Measurements from ENCODE around the gene SEC16A.
A peak's percentile ranks its signal among the peaks of the same experiment; 100 is the strongest.
"Not testable (repeated sequence)": the region's sequence is repeated elsewhere in the genome, so short reads cannot be mapped to it uniquely, and the experiment has no call there.

The SEC16A gene

DNA sequence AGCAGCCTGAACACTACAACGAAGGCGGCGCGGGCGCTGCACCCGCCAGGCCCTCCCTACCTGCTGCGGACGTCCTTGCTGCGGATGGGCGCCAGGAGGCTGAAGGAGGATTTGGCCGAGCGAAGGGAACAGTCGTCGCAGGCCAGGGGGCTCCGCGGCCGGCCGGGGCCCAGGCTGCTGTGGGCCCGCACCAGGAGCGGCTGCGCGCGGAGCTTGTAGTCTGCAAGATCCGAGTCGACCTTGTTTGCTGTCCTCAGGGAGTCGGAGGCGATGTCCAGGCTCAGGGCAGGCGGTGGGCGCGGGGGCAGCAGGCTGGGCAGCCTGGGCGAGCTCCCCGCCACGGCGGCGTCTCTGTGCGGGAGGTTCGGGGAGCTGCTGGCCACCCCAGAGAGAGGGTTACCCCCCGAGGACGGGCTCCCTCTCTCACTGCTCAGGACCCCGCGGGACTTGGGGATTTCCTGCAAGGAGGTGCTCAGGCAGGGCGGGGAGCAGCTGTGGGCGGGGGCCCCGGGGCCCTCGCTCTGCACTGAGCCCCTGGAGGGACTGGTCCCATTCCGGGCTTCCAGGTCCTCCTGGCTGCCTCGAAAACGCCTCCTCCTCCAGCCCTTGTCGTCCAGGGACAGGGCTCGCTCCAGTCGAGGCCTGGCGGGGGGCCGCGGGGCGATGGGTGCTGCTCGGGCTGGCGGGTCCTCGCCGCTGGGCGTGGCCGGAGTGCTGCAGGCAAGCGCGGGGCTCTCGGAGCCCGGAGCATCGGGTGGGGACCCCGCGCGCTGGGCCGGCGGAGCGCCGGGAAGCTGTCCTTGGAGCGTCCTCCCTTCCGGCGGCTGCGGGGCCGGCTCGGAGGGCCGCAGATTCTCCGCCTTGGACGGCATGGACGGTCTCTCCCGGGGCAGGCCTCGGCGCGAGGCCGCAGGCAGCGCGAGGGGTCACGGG, 44.0 kb downstream of the SEC16A start:
- DNase-seq (ENCODE audit: low read depth in 2 of 2) = peak; percentile 27 to 33

DNA sequence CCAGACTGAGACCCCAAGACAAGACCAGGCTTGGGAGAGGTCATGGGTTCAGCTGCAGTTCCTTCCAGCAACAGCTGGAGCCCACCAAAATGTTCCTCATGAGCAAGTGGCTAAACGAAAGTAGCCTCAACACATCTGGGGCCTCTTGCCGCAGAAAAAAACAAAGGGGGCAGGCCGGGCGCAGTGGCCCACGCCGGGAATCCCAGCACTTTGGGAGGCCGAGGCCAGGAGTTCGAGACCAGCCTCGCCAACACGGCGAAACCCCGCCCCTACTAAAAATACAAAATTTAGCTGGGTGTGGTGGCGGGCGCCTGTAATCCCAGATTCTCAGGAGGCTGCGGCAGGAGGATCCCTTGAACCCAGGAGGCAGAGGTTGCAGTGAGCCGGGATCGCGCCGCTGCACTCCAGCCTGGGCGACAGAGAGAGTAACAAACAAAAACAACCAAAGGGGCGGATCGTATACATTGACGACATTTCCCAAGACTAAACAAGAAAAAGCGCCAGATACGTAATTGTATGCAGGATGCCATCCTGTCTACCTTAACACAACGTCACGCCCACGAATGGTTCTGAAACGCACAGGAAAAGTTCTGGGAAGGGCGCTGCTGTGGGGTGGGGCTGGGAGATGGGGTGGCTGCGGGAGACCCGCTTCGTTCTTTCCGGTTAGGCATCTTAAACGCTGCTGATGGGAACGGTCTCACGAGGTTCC, 44.8 kb downstream of the SEC16A start:
- DNase-seq (ENCODE audit: low read depth in 2 of 2) = no peak

DNA sequence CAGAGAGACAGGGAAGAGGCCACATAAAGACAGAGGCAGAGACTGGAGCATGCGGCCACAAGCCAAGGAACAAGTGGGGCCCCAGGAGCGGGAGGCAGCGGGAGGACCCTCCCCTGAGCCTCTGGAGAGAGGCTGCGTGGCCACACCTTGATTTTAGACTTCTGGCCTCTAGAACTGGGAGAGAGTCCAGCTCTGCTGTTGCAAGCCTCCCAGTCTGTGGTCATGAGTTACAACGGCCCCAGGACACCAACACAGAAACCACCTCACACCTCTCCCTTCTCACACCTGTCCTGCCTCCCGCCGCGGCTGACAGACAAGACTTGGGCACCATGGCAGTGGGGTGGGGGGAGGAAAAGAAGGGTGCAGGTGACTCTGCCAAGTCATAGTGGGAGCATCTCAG, 45.4 kb downstream of the SEC16A start:
- DNase-seq (ENCODE audit: low read depth in 2 of 2) = no peak

GRCh38 chr9:136436055-136436634, 46.7 kb downstream of the SEC16A start:
- no peak for DNase-seq (ENCODE audit: low read depth in 2 of 2)

- DNase-seq (ENCODE audit: low read depth in 2 of 2) = no peak
Observed at GRCh38 chr9:136434580-136435169, 48.2 kb downstream of the SEC16A start.

- DNase-seq (ENCODE audit: low read depth in 2 of 2) = no peak
Observed at GRCh38 chr9:136433849-136434579, 48.8 kb downstream of the SEC16A start.

- DNase-seq (ENCODE audit: low read depth in 2 of 2) = no peak
Observed at GRCh38 chr9:136433043-136433715, 49.7 kb downstream of the SEC16A start.

DNA sequence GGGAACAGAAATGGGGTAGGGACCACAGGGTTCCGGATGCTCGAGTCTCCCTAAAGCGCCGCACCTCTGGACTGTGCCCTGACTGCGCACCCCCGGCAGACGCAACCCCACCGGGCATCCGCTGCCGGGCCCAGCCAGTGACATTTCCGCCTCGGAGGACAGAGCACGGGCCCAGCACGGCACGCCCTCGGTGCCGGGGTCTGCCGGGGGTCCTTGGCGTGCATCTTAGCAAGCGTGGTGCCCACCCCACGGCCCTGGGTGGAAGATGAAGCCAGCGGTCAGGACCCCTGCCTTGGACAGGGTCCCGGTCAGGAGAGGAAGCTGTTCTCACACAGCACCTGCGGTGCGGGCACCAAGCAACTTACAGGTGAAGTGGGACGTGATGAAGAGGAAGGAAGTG, 50.2 kb downstream of the SEC16A start:
- DNase-seq (ENCODE audit: low read depth in 2 of 2) = no peak

DNA sequence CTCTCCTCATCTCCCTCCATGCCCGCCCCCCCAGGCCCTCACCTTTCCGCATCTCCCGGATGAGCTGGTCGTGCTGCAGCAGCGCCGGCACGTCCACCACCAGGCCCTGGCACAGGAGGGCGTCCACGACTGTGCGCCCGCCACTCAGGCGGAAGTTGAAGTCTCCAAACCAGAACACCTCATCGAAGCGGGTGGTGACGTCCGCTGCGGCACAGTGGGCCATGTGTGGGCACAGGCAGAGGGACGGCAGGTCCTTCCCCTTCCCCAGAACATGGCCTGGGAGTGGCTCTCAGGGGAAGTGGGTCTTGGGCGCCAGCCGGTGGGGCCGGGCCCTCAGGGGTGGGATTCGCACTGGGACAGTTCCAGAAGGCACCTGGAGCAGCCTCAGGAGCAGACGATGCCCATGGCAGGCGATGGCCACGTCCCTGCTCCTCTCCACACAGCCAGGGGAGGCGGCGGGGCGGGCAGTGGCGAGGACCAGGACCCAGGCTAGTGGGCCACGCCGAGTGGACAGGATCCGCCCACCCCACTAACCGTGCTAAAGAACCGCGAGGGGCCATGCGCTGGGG, 51.0 kb downstream of the SEC16A start:
- DNase-seq (ENCODE audit: low read depth in 2 of 2) = no peak

DNA sequence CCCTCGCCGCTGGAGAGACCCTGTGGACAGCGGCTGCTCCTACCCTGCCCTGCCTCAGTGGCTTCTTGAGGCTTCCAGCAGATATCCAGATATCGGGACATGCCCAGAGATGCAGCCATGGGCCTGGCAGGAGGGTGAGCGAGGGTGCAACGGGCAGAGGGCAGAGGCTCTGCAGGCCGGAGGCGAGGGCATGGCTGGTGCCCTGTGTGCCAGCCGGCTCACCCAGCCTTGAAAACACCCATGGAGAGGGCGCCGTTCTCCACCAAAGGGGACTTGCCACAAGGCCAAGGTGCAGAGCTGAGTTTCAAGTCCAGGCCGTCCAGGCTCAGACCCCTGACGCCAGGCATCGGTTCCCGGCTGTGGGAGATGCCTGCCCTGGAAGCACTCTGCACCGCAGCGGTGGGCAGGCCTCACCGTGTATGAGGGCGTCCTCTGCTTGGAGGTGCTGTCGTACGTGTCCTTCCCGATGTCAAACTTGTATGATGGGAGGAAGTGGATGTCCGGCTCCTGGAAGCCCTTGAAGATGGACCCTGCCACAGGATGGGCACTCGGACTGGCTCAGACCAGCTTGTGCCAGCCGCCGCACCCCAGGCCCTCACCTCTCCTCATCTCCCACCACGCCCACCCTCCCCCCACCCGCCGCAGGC, 52.1 kb downstream of the SEC16A start:
- no peak for DNase-seq (ENCODE audit: low read depth in 2 of 2)

DNA sequence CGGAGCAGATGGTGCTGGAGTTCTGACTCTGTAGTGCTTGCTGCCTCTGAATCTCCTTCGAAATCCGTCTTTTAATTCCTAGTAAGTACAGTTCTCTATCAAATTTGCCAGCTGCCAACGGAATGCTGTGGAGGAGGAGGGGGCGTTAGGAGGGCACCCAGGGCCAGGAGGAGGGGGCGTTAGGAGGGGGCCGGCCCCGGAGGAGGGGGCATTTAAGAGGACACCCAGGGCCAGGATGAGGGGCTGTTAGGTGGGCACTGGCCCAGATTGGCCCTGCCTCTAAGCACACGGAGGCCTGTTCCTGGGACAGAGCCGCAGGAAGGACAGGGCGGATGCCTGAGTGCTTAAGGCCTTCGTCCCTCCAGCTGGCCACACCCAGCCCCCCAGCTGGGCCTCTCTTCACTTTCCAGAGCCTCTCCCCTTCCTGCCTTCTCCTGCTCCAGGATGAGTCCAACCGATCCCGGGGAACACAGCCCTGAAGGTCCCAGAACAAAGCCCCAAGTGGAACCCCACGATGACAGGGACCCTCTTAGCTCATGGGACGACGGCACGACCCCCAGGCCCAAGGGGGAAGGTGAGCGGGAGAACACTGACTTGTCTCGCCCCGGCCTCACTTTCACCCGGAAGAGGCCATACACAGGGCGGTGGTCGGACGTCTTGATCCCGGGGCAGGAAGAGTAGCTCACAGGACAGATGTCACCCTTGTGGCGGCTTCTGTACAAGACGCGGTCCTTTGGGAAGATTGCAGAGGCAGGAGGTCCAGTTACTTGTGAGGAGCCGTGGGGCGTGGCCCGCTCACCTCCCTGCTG, 53.0 kb downstream of the SEC16A start:
- DNase-seq (ENCODE audit: low read depth in 2 of 2) = no peak

DNA sequence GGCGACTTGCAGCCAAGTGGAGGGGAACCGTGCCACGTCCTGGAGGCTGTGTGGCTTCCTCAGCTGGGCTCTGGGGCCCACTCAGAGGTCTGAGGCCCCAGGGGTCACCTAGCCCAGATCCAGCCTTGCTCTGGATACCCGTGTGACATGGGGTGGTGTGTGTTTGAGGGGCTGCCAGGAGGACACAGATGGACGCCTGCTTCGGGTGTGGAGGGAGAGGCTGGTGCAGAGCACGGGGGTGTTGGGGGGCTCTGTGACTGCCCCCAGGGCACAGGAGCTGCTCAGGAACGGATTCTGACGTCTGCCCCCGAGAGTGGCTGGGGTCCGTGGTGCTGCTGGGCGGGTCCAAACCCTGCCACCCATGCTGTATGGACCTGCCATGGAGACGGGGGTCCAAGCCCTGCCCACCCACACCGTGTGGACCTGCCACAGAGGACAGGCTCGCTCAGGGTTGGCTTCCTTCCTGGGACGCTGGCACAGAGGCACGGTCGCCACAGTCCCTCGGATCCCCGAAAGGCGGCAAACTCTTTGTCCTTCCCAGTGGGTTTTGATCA, 53.7 kb downstream of the SEC16A start:
- DNase-seq (ENCODE audit: low read depth in 2 of 2) = no peak

- no peak for DNase-seq (ENCODE audit: low read depth in 2 of 2)
Observed at GRCh38 chr9:136426787-136427186, 56.1 kb downstream of the SEC16A start.

DNA sequence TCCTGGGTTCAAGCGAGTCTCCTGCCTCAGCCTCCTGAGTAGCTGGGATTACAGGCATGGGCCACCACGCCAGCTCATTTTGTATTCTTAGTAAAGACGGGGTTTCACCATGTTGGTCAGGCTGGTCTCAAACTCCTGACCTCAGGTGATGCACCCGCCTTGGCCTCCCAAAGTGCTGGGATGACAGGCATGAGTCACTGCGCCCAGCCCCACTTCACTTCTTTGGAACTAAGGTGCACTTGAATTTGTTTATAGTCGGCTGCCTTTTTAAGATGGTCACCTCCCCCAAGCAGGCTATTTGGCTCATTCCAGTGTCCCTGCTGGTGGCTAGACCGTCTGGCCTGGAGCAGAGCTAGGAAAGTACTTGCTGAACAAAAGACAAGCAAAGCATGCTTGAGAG, 57.5 kb downstream of the SEC16A start:
- not testable (repeated sequence) for DNase-seq (ENCODE audit: low read depth in 2 of 2)

DNA sequence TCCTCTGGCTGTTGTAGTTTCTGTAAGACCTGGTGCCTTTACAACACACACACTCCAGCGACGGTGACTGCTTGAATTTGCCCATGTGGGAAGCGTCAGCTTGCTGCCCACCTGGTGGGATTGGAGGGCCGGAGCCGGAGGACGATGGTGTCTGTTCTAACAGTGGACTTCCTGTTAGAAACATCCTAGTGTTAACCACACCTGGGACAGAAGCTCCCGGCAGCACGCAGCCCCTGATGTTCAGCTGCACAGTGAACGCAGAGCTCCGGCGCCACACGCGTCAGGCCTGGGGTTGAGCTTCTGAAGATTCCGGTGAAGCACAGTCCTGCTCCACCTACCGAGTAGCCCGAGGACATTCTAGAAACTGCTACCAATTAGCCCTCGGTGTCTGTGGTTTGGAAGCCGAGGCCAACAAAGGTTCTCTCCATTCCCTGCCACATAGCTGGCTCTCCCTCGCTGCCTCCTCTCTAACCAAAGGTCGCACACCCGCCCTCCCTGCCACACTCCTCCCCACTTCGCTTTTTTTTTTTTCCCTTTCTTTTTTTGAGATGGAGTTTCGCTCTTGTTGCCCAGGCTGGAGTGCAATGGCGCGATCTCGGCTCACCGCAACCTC, 58.0 kb downstream of the SEC16A start:
- DNase-seq (ENCODE audit: low read depth in 2 of 2) = no peak

GRCh38 chr9:136423432-136424146, 59.3 kb downstream of the SEC16A start:
- no peak for DNase-seq (ENCODE audit: low read depth in 2 of 2)

GRCh38 chr9:136422876-136423275, 60.0 kb downstream of the SEC16A start:
- DNase-seq (ENCODE audit: low read depth in 2 of 2) = no peak

DNA sequence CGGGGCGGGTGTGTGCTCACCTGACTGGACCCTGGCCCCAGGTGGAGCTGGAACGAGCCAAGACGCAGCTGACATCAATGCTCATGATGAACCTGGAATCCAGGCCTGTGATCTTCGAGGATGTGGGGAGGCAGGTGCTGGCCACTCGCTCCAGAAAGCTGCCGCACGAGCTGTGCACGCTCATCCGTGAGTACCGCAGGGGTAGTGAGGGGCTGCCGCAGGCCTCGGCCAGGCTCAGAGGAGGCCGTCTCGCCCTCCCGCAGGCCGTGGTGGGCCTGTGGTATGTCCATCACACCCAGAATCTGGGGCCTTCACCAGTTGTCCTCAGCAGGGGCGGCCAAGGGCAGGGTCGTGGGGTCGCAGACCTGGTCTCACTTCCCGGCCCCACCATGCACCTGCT, 61.0 kb downstream of the SEC16A start:
- no peak for DNase-seq (ENCODE audit: low read depth in 2 of 2)

All from stimulated activated CD8-positive, alpha-beta memory T cell treated with anti-CD3 and anti-CD28 coated beads, Interleukin-15, amount 100 ng/mL, for 4 hours (primary cell).